IPS-18a (cell line): ENCODE results near the gene KRT32.

ENCODE experiments used
- H3K27ac ChIP-seq: one replicate; pipeline ENCODE4 v1.5.1; 2013; ENCODE audit warnings: low read length
- H3K27me3 ChIP-seq: one replicate; pipeline ENCODE4 v1.6.1; 2013; ENCODE audit warnings: mild to moderate bottlenecking, low read length; ENCODE audit not compliant: control insufficient read depth, insufficient read depth
- H3K36me3 ChIP-seq: one replicate; pipeline ENCODE4 v1.6.1; 2013; ENCODE audit warnings: low read depth, low read length; ENCODE audit not compliant: control insufficient read depth
- H3K4me1 ChIP-seq: one replicate; pipeline ENCODE4 v1.6.1; 2013; ENCODE audit warnings: low read depth, low read length; ENCODE audit not compliant: control insufficient read depth
- H3K4me3 ChIP-seq: one replicate; pipeline ENCODE4 v1.5.1; 2013; ENCODE audit warnings: low read length
- H3K9ac ChIP-seq: one replicate; pipeline ENCODE4 v1.6.1; 2013; ENCODE audit warnings: mild to moderate bottlenecking, low read length, moderate library complexity
- H3K9me3 ChIP-seq: one replicate; pipeline ENCODE4 v1.6.1; 2013; ENCODE audit warnings: low read depth, low read length; ENCODE audit not compliant: control insufficient read depth

KRT32 gene

GRCh38 chr17:41478237-41478636 is 11.1 kb upstream of the KRT32 start:
- H3K4me1 ChIP-seq = no peaks in the 10 kb centered on the region
- H3K9ac ChIP-seq = no peak overlapping the region
- no peak overlapping the region for H3K27ac ChIP-seq
- no peak overlapping the region for H3K4me3 ChIP-seq
- no peaks in the 10 kb centered on the region for H3K9me3 ChIP-seq
- H3K27me3 ChIP-seq = no peaks in the 10 kb centered on the region
- no peaks in the 10 kb centered on the region for H3K36me3 ChIP-seq

- H3K9me3 ChIP-seq = no peaks in the 10 kb centered on the region
- no peaks in the 10 kb centered on the region for H3K27me3 ChIP-seq
- no peak overlapping the region for H3K4me3 ChIP-seq
Measured at GRCh38 chr17:41476866-41477815, 10.0 kb upstream of the KRT32 start.

GRCh38 chr17:41475421-41475820 is 8.2 kb upstream of the KRT32 start:
- Histone ChIP-seq H3K27me3 (no peaks in the 10 kb centered on the region), H3K27ac (no peak overlapping the region), H3K9ac (no peak overlapping the region), H3K36me3 (no peaks in the 10 kb centered on the region), H3K4me3 (no peak overlapping the region), H3K9me3 (no peaks in the 10 kb centered on the region), H3K4me1 (no peaks in the 10 kb centered on the region)

More at GRCh38 chr17:41476866-41477815, 10.0 kb upstream of the KRT32 start:
- no peaks in the 10 kb centered on the region for H3K36me3 ChIP-seq
- no peaks in the 10 kb centered on the region for H3K4me1 ChIP-seq
- H3K9ac ChIP-seq = no peak overlapping the region
- H3K27ac ChIP-seq = no peak overlapping the region

- Histone ChIP-seq H3K27ac (no peak overlapping the region), H3K9ac (no peak overlapping the region), H3K36me3 (no peaks in the 10 kb centered on the region), H3K4me3 (no peak overlapping the region), H3K4me1 (no peaks in the 10 kb centered on the region), H3K27me3 (no peaks in the 10 kb centered on the region), H3K9me3 (no peaks in the 10 kb centered on the region)
Measured at GRCh38 chr17:41474863-41475262, 7.7 kb upstream of the KRT32 start.

GRCh38 chr17:41468346-41468745 is 1.2 kb upstream of the KRT32 start:
- no peaks in the 10 kb centered on the region for H3K4me1 ChIP-seq
- H3K9ac ChIP-seq = no peak overlapping the region
- no peaks in the 10 kb centered on the region for H3K36me3 ChIP-seq
- no peaks in the 10 kb centered on the region for H3K27me3 ChIP-seq
- no peaks in the 10 kb centered on the region for H3K9me3 ChIP-seq
- H3K4me3 ChIP-seq = no peak overlapping the region
- H3K27ac ChIP-seq = no peak overlapping the region

- Histone ChIP-seq H3K9me3 (no peaks in the 10 kb centered on the region), H3K36me3 (no peaks in the 10 kb centered on the region), H3K4me3 (no peak overlapping the region), H3K9ac (no peak overlapping the region), H3K27ac (no peak overlapping the region), H3K4me1 (no peaks in the 10 kb centered on the region), H3K27me3 (no peaks in the 10 kb centered on the region)
Measured at GRCh38 chr17:41467561-41467960, 375 bp upstream of the KRT32 start.

- H3K9ac ChIP-seq = no peak overlapping the region
- H3K27me3 ChIP-seq = no peaks in the 10 kb centered on the region
- no peaks in the 10 kb centered on the region for H3K9me3 ChIP-seq
- no peaks in the 10 kb centered on the region for H3K4me1 ChIP-seq
- no peak overlapping the region for H3K4me3 ChIP-seq
- no peaks in the 10 kb centered on the region for H3K36me3 ChIP-seq
- H3K27ac ChIP-seq = no peak overlapping the region
Measured at GRCh38 chr17:41464682-41465081, 2.5 kb downstream of the KRT32 start.

GRCh38 chr17:41464173-41464572 is 3.0 kb downstream of the KRT32 start:
- Histone ChIP-seq H3K27me3 (no peaks in the 10 kb centered on the region), H3K27ac (no peak overlapping the region), H3K4me1 (no peaks in the 10 kb centered on the region), H3K36me3 (no peaks in the 10 kb centered on the region), H3K9me3 (no peaks in the 10 kb centered on the region), H3K9ac (no peak overlapping the region), H3K4me3 (no peak overlapping the region)

GRCh38 chr17:41463746-41464145 is 3.4 kb downstream of the KRT32 start:
- Histone ChIP-seq H3K36me3 (no peaks in the 10 kb centered on the region), H3K27ac (no peak overlapping the region), H3K4me1 (no peaks in the 10 kb centered on the region), H3K9ac (no peak overlapping the region), H3K9me3 (no peaks in the 10 kb centered on the region), H3K27me3 (no peaks in the 10 kb centered on the region), H3K4me3 (no peak overlapping the region)

GRCh38 chr17:41462705-41463104 is 4.5 kb downstream of the KRT32 start:
- no peak overlapping the region for H3K27ac ChIP-seq
- no peaks in the 10 kb centered on the region for H3K27me3 ChIP-seq
- H3K9ac ChIP-seq = no peak overlapping the region
- no peak overlapping the region for H3K4me3 ChIP-seq
- H3K4me1 ChIP-seq = no peaks in the 10 kb centered on the region
- H3K36me3 ChIP-seq = no peaks in the 10 kb centered on the region
- H3K9me3 ChIP-seq = no peaks in the 10 kb centered on the region

- Histone ChIP-seq H3K27me3 (no peaks in the 10 kb centered on the region), H3K4me3 (no peak overlapping the region), H3K4me1 (no peaks in the 10 kb centered on the region), H3K9me3 (no peaks in the 10 kb centered on the region), H3K9ac (no peak overlapping the region), H3K27ac (no peak overlapping the region), H3K36me3 (no peaks in the 10 kb centered on the region)
Measured at GRCh38 chr17:41457676-41458075, 9.5 kb downstream of the KRT32 start.

- no peak overlapping the region for H3K4me3 ChIP-seq
- H3K27me3 ChIP-seq = no peaks in the 10 kb centered on the region
- H3K4me1 ChIP-seq = no peaks in the 10 kb centered on the region
- no peaks in the 10 kb centered on the region for H3K36me3 ChIP-seq
- no peak overlapping the region for H3K9ac ChIP-seq
- no peaks in the 10 kb centered on the region for H3K9me3 ChIP-seq
- H3K27ac ChIP-seq = no peak overlapping the region
Measured at GRCh38 chr17:41456204-41456603, 11.0 kb downstream of the KRT32 start.
